Amniotic stem cell (primary cell): ENCODE results near the gene CD22.
"Not testable (repeated sequence)": the region's sequence is repeated elsewhere in the genome, so short reads cannot be mapped to it uniquely, and the experiment has no call there.

Experiments used
- DNase-seq: peaks from one replicate; lab custom pipeline; 2025; lab: John Stamatoyannopoulos, UW

CD22 gene

GRCh38 chr19:35359395-35359794 lies 30.4 kb downstream of the CD22 start:
- DNase-seq: not testable (repeated sequence)

GRCh38 chr19:35360081-35360480 lies 31.1 kb downstream of the CD22 start:
- DNase-seq: not testable (repeated sequence)

- DNase-seq: no peak
These were observed 32.0 kb downstream of the CD22 start for GRCh38 chr19:35360880-35361420.

- no peak for DNase-seq
These were observed 33.4 kb downstream of the CD22 start for GRCh38 chr19:35362261-35363000.

- DNase-seq: no peak
These were observed 34.1 kb downstream of the CD22 start for GRCh38 chr19:35363001-35363590.

GRCh38 chr19:35363711-35364425 lies 34.9 kb downstream of the CD22 start:
- no peak for DNase-seq

- DNase-seq: no peak
These were observed 36.3 kb downstream of the CD22 start for GRCh38 chr19:35365303-35365702.

- DNase-seq: no peak
These were observed 39.4 kb downstream of the CD22 start for GRCh38 chr19:35368378-35368777.

GRCh38 chr19:35369522-35369921 lies 40.5 kb downstream of the CD22 start:
- DNase-seq: no peak

GRCh38 chr19:35370722-35371121 lies 41.7 kb downstream of the CD22 start, which contains the start of gene GPR42:
Gene GPR42 (plus strand): TSS chr19:35371068. CDS start chr19:35371360, 292 bp downstream.
- DNase-seq: no peak

- DNase-seq: no peak
These were observed 44.5 kb downstream of the CD22 start for GRCh38 chr19:35373492-35373891.

GRCh38 chr19:35374031-35374430 lies 45.0 kb downstream of the CD22 start:
- DNase-seq: not testable (repeated sequence)

GRCh38 chr19:35375505-35376307 lies 46.7 kb downstream of the CD22 start:
- DNase-seq: no peak

GRCh38 chr19:35377656-35378055 lies 48.7 kb downstream of the CD22 start:
- no peak for DNase-seq

GRCh38 chr19:35378356-35378755 lies 49.4 kb downstream of the CD22 start:
- DNase-seq: no peak

GRCh38 chr19:35379545-35379944 lies 50.6 kb downstream of the CD22 start:
- DNase-seq: not testable (repeated sequence)

- DNase-seq: no peak
These were observed 51.0 kb downstream of the CD22 start for GRCh38 chr19:35379992-35380391.

GRCh38 chr19:35380450-35381124 lies 51.6 kb downstream of the CD22 start:
- no peak for DNase-seq

- no peak for DNase-seq
These were observed 52.3 kb downstream of the CD22 start for GRCh38 chr19:35381318-35381717.

- DNase-seq: no peak
These were observed 52.9 kb downstream of the CD22 start for GRCh38 chr19:35381926-35382325.

GRCh38 chr19:35383536-35383935 lies 54.5 kb downstream of the CD22 start:
- no peak for DNase-seq
